Right lobe of liver (tissue), 4 donors: ENCODE measurements around the gene FOXP1.

Experiments
- POLR2A ChIP-seq: fragments of 450-650 bp; IDR thresholded peaks from one replicate; pipeline ENCODE4 v1.6.1; 2017; ENCODE audit warnings: antibody characterized with exemption, mild to moderate bottlenecking
- TF ChIP-seq, protein P1 (sequence below), 4 donors: fragments of 200-600 bp in 3 of 4; fragments of 450-650 bp in 1 of 4; IDR thresholded peaks; one replicate each; pipeline versions ENCODE4 v1.5.1 to v1.8.0; 2016 to 2022; ENCODE audit warnings: antibody characterized with exemption in 4 of 4, mild to moderate bottlenecking in 2 of 4
- donor health status: DM: no; HTN: no; CAD: no.
- donor health status: DM: no; HTN: no; CAD: no.
- donor health status: DM: no; HTN: yes; CAD: no.

DNA sequence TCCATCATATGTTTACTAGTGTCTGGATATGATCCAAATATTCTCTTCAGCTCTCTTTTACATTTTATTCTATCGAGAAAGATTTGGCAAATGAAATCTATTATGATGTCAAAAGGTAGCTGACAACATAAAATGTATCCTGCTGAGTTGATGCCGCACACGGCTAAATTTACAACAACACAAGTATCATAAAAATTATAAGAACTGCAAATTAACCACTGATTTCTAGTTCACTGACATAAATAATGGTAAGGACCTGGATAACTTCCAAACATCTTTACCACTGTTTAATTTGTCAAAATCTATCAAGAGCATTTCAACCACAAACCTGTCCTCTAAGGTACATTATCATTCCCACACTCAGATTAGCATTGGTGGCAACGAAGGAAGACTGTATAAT, 244.5 kb downstream of the FOXP1 start:
- TF ChIP-seq, protein P1, sequence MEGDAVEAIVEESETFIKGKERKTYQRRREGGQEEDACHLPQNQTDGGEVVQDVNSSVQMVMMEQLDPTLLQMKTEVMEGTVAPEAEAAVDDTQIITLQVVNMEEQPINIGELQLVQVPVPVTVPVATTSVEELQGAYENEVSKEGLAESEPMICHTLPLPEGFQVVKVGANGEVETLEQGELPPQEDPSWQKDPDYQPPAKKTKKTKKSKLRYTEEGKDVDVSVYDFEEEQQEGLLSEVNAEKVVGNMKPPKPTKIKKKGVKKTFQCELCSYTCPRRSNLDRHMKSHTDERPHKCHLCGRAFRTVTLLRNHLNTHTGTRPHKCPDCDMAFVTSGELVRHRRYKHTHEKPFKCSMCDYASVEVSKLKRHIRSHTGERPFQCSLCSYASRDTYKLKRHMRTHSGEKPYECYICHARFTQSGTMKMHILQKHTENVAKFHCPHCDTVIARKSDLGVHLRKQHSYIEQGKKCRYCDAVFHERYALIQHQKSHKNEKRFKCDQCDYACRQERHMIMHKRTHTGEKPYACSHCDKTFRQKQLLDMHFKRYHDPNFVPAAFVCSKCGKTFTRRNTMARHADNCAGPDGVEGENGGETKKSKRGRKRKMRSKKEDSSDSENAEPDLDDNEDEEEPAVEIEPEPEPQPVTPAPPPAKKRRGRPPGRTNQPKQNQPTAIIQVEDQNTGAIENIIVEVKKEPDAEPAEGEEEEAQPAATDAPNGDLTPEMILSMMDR (IDR thresholded peaks at IDR 0.05), result no peak
- no peak for TF ChIP-seq POLR2A
